SK-MEL-5 (cell line): Measurements from ENCODE around the gene MRPL45. TPM values are rescaled to one million over a fixed set of nuclear protein-coding genes. Genes with fewer than 3 reads are reported as not detected.
"Not testable (repeated sequence)": the region's sequence is repeated elsewhere in the genome, so short reads cannot be mapped to it uniquely, and the experiment has no call there.

ENCODE experiments used
- DNase-seq: peaks from one replicate; pipeline ENCODE4 v3.0.0-alpha.2; 2016; ENCODE audit warnings: low read depth, low spot score
- in situ Hi-C: cut with HindIII; loops from 2 replicates; pipeline ENCODE4 v1.10.0; 2016; ENCODE audit warnings: low sequenced_read_pairs, high pct_unique_total_duplicates, low pct_unique_long_range_greater_than_20kb
- polyA plus RNA-seq, 2 experiments: library from polyadenylated mRNA; depleted of rRNA; stranded (reverse); fragments of >200 nt; gene quantifications; 2 replicates each; pipeline ENCODE4 v1.2.3, GENCODE V29; 2015
- total RNA-seq: library from RNA; depleted of rRNA; stranded (reverse); fragments of >200 nt; shearing (Covaris generic); gene quantifications from 2 replicates; pipeline ENCODE4 v1.2.3, GENCODE V29; 2014; rRNA removed

MRPL45 gene
- 75.9 and 80.0 TPM in 2 replicates for total RNA-seq
- polyA plus RNA-seq (2015; cell fraction: cytosol; rRNA removed): 55.3 and 61.1 TPM in 2 replicates
- 21.1 and 21.3 TPM in 2 replicates for polyA plus RNA-seq (2015; cell fraction: nucleus; rRNA removed)

DNA sequence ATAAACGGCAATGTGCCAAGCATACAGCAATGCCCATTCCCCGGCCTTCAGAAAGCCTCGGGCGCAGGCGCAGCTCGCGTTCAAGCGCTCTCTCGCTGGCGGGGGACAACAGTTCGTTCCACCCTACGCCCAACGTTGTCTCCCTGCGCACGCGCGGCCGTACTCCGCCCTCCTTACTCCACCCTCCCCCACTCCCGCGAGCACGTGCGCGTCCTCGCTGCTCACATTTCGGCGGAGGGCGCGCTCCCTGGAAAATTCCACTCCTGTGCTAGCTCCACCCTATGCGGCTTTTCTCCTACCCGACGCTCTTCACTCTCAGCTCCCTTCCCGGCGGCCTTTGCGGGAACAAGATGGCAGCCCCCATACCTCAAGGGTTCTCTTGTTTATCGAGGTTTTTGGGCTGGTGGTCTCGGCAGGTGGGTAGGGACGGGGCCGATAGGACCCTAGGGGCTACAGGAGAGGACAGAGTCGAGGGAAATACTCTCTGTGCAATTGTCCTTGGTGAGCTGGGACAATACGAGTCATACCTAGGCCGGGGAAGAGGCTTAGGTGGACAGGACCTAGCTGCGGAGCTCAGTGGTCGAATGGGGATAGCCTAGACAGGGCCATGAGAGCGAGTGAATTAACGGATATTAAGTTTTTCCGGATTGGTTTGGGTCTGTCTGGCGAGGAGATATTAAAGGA, at the start of gene MRPL45:
Gene MRPL45 (plus strand): TSS at position 335 of the 684 bp plus-strand sequence. CDS start 16 bp downstream, at position 351.
- DNase-seq: peak; percentile 96
- in situ Hi-C loops: not testable (repeated sequence)

DNA sequence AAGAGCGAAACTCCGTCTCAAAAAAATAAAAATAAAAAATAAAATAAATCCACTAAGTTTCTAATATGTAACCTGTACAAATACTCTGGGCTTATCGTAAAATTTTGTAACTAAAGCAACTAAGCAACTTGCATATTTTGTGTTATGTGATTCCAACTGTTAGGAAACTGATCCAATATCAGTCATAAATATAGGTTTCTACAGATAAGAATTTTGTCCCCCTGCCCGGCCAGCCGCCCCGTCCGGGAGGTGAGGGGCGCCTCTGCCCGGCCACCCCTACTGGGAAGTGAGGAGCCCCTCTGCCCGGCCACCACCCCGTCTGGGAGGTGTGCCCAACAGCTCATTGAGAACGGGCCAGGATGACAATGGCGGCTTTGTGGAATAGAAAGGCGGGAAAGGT, 43.8 kb upstream of the MRPL45 start:
- in situ Hi-C loops, DNase-seq: not testable (repeated sequence)

DNA sequence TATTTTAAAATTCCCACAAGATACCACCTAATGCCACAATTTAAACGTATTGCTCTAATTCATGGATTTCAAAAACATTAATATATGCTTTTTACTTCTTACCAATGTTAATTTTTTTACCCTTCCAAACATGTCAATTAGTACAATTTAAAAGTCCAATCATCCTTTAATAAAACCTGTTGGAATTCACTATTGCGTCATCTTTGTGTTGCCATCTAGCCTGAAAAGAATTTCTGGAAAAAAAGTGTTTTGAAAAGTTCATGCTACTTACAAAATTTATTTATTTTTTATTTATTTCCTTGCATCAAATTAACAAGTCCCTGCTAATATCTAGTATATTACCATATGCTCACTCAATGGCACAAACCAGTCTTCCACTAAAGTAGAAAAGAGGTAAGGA, 42.6 kb upstream of the MRPL45 start:
- in situ Hi-C loops, DNase-seq: not testable (repeated sequence)

DNA sequence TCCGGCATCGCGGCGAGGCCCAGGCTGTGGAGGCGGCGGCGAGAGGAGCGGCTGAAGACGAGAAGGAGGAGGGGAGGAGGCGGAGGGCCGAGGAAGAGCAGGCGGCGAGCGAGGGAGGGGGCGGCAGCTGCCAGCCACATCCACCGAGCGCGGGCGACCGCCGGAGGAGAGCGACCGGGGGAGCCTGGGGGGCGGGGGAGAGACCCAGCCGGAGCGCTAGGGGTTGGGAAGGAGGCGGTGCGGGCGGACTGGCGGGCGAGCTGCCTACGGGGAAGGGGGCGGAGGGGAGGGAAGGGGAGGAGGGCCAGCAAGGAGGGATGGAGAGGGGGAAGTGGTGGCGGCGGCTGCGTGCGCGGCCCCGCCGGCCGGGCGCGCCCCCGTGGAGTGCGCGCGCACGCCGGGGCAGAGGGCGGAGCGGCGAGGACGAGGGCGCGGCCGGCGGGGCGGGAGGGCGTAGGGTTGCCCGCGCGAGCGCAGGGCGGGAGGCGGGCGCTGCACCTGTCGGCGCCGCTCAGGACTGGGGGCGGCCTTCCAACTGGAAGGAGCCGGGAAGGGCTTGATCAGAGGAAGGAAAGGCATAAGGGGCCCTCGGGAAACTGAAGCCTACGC, 39.9 kb upstream of the MRPL45 start:
- in situ Hi-C loops: not testable (repeated sequence)
- peak; percentile 85 for DNase-seq

DNA sequence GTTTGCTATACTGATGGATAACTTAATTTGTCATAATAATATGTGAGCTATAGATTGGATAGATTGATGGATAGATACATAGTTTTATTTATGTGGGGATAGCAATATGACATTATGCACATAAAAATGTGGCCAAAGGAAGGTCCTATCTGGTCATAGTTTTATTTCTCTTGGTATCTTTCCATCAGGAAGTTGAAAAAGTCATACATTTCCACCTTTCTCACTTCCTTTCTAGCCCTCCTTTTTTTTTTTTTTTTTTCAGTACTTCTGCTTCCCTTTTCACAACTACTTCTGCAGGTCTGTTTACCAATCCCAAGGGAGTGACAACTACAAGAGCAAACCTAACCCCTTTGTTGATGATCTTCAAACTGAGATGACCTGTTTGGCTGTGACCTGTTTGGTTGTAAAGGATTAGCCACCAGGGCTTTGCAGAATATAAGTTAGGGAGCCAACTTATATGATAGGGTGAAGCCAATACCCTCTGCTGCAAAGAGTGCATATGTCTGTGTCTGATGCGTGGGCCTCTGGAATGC, 30.9 kb upstream of the MRPL45 start:
- DNase-seq, in situ Hi-C loops: not testable (repeated sequence)

DNA sequence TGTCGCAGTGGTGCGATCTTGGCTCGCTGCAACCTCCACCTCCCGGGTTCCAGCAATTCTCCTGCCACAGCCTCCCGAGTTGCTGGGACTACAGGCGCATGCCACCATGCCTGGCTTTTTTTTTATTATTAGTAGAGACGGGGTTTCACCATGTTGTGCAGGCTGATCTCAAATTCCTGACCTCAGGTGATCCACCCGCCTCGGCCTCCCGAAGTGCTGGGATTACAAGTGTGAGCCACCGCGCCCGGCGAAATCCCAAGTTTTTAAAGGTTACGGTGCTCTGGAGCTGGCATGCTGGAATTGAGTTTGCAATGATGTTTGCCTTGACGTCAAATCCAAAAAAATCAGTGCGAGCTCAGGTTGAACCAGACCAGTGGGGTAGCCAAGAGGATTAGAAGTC, 30.4 kb upstream of the MRPL45 start:
- DNase-seq, in situ Hi-C loops: not testable (repeated sequence)

DNA sequence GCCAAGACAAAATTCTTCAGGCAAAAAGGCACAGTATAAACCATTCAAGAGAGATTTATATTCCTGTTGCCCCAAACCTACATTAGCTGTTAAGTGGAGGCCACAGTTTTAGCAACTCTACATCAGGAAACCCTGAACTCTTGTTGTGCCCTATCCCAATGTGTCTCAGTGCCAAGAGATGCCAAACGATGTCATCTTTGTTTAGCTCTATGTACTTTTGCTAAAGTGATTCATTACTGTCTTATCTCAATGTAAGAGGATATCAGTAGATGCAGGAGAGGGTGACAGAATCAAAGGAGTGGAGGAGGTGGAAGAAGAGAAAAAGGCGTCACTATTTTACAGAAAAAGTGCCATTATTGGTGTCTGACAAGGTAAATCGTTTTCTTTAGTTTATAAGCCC, 28.8 kb upstream of the MRPL45 start:
- DNase-seq, in situ Hi-C loops: not testable (repeated sequence)

DNA sequence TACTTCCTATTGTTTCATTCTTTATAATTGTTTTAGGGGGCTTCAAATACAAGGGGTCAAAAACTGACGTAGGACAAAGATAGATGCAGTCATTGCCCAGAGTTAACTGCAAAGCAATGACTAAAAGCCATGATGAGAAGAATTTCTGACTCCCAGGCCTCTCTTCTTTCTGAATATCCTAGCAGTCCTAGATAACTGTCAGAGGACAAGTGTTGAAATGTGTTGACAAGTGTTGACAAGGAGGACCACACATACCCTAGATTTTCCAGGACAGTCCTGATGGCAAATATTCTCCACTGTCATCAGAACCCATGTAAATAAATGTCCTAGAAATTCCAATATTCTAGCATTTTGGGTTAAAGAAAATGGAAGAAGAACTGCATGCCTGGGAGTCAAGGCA, 27.9 kb upstream of the MRPL45 start:
- in situ Hi-C loops, DNase-seq: not testable (repeated sequence)

DNA sequence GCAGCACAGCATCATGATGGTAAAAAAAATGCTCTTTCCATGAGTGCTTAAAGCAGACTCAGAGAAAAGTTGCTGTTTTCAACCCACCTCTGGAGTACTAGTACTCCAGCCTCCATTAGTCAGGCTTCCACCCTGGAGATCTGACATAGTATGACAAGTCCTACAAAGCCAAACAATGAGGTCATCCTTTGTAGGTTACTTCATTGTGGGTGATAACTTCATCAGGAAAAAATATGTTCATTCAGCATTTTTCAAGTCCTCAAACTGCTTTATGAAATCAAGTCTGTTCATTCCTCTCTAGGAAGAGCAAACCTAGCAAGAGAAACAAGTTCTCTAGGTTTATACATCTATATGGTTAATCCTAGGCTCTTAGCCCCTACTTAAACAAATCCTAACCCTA, 27.4 kb upstream of the MRPL45 start:
- in situ Hi-C loops, DNase-seq: not testable (repeated sequence)

DNA sequence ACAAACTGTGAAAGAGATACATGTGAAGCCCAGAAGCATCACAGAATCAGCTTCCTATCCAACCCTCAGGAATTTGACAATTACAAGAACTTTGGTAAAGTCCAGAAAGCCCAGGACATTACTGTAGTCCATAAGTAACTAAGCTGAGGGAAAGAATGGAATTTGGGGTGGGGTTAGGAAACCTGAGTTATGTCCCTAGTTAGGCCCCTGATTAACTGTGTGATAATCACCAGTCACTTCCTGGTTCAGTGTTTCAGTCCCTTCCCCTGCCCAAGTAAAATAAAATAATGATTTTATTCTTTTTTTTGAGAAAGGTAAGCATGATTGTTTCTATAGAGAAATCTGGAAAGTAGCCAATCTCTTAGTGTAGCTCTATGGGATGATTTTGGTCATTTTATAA, 11.0 kb upstream of the MRPL45 start:
- in situ Hi-C loops, DNase-seq: not testable (repeated sequence)

DNA sequence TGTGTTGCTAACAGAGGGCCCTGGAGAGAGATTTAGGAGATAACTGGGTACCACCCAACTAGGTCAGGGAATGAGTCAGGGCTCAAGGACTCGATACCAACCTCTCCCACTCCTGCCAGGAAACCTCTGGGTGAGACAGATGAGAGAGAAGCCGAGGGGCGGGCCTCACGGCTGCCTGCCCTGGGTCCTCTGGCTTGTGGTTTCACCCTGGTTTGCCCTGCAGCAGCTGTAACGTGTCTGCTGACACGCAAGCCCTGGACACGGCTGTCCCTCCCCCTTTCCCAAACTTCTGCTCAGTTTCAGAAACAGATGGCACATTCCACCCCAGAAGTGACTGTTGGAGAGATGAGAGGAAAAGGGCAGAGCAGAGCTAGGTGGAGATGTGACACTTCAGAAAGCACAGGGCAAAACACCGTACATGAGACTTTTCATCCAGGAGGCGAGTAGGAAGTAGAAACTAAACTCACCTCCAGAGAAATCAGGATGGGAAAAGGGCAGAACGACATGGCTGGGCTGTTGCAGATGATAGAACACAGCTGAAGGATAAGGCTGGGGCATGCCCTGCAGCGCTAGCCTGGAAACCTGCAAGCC, 10.4 kb upstream of the MRPL45 start:
- in situ Hi-C loops: not testable (repeated sequence)
- DNase-seq: peak; percentile 4

DNA sequence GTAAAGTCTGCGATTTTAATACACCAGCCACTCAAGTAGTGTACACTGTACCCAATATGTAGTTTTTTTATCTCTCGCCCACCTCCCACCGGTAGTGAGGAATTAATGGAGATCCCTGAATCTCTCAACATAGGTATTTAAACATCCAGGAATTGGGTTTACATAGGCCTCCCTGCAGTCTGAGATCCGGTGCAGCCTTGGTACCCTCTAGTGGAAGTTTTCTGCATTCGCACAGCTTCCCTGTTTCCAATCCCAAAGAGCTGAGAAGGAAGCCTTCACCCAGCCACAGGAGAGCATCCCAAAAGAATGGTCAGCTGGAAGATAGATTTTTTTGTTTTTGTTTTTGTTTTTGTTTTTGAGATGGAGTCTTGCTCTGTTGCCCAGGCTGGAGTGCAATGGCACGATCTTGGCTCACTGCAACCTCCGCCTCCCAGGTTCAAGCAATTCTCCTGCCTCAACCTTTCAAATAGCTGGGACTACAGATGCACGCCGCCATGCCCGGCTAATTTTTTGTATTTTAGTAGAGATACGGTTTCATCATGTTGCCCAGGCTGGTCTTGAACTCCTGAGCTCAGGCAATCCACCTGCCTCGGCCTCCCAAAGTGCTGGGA, 8.6 kb upstream of the MRPL45 start:
- in situ Hi-C loops: not testable (repeated sequence)

DNA sequence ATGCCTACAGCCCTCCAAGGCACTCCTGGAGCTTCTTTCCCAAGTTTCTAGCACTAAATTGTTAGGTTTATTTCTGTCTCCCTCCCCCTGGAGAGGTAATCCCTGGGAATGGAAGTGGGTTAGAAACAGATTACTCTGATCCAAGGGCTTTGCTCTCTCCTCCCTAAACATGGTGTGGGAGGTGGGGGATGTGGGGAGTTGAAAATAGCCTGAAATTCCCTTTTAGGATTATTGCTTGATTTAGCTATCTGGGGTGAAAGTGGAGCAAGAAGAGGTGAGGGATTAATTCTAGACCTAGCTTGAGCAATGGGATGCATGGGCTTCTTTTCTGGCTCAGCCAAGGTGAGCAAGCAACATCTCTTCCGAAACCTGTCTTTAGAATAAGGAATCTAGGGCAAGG, 7.2 kb upstream of the MRPL45 start:
- in situ Hi-C loops, DNase-seq: not testable (repeated sequence)

More for the DNA sequence above, 8.6 kb upstream of the MRPL45 start:
- peak; percentile 31 for DNase-seq

DNA sequence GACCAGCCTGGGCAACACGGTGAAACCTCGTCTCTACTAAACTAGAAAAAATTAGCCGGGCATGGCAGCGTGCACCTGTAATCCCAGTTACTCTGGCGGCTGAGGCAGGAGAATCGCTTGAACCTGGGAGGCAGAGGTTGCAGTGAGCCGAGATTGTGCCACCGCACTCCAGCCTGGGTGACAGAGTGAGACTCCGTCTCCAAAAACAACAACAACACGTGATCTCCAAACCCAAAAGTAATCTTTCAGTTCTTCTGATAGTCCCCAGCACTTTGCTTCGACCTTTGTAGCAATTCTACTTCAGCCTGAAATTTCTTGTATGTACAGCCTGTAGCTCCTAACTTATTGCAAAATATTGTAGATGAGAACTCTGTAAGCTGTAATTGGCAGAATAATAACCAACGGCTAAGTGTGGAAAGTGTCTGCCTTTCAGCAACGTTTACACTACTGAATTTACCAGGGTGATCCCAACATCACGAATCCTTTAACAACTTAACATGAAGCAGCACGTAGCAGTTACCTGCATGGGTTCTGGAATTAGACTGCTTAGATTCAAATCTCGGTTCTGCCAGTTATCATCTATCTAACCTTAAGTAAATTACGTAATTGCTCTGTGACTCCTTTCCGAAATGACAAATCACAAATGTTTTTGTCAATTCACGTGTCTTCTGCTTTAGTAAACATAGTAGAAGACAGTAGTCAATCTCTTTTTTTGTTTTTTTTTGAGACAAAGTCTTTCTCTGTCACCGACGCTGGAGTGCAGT, 1.2 kb upstream of the MRPL45 start:
- in situ Hi-C loops: not testable (repeated sequence)

DNA sequence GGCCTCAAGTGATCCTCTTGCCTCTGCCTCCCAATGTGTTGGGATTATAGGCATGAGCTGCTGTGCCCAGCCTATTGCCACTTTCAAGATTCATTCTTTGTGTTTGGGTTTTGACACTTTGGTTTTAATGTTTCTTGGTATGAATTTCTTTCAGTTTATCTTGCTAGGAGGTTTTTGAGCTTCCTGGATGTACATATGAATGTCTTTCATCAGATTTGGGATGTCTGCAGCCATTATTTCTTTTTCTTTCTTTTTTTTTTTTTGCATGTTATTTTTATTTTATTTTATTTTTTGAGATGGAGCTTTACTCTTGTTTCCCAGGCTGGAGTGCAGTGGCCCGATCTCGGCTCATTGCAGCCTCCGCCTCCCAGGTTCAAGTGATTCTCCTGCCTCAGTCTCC, 18.5 kb downstream of the MRPL45 start:
- DNase-seq: no peak
- in situ Hi-C loops: no loop called here

More for the DNA sequence above, 1.2 kb upstream of the MRPL45 start:
- not testable (repeated sequence) for DNase-seq

DNA sequence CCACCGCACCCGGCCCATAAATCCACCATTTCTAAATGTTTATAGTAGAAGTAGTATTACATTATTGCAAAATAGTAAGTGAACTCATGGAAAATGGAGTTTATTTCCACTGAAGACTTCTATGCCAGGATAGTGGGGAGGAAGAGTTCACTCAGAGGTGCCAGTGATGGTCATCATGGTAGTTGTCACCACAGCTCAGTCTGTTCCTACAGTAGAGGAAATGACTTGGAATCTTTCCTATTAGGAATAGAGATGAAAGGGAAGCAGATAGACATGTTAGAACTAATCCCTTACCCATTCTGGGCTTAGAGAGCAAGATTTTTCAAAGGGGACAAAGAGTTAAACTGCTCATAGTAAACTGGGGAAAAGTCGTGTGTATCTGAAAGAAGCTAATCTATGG, 20.1 kb downstream of the MRPL45 start:
- DNase-seq: no peak
- in situ Hi-C loops: no loop called here

DNA sequence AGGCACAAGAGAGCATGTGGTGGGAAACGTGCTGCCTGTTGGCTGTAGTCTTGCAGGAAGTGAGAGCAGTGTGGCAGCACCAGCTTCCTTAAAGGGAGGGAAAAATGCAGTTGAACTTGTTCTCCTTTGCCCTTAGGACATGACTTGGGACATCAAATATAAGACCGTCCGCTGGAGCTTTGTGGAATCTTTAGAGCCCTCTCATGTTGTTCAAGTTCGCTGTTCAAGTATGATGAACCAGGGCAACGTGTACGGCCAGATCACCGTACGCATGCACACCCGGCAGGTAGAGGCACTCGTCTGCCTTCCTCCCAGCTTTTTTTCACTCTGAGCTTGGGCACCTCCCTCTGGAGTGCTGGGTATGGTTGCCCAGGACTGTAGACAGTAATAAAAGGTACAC, 23.5 kb downstream of the MRPL45 start:
- in situ Hi-C loops: no loop called here
- DNase-seq: no peak
